Parietal lobe (tissue), 1 donor: ENCODE results near the gene CCDC89. TPM values are rescaled to one million over a fixed set of nuclear protein-coding genes. Genes with fewer than 3 reads are reported as not detected.

Source experiments
- total RNA-seq: library from RNA; depleted of rRNA; stranded (reverse); fragments of >200 nt; gene quantifications from one replicate; pipeline ENCODE4 v1.2.3, GENCODE V29; 2014

Gene CCDC89
- 0.63 TPM for total RNA-seq

DNA sequence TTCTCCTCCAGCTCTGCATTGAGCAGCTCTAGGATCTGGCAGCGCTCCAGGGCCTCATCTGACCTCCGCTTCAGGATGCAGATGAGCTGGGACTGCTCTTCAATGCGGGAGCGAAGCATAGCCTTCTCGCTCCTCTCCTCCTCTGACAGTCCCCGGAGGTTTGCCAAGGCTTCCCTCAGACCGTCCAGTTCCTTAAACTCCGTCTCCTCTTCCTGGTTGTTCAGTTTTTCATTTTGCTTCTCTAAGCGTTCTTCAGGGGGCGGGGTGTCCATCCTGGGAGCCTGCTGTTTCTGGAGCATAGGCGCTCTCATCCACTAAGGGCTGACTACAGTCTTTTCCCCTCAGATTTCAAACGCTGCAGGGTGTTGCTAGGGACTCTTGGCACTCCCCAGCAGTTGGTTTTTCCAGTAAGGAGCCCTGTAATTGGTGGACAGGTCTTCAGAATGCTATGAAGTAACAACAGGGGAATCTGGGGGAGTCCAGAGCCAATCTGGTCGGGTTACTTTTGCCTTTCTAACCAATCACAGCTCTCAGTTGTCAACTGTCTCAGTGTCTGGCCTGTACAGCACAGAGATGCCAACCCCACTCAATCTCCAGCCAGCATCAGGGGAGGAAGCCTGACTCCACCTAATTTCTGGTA lies at the start of gene CCDC89:
Gene CCDC89, minus strand, starts transcription at position 376 of the 640 bp plus-strand sequence. Its CDS starts 65 bp downstream, at position 311.

DNA sequence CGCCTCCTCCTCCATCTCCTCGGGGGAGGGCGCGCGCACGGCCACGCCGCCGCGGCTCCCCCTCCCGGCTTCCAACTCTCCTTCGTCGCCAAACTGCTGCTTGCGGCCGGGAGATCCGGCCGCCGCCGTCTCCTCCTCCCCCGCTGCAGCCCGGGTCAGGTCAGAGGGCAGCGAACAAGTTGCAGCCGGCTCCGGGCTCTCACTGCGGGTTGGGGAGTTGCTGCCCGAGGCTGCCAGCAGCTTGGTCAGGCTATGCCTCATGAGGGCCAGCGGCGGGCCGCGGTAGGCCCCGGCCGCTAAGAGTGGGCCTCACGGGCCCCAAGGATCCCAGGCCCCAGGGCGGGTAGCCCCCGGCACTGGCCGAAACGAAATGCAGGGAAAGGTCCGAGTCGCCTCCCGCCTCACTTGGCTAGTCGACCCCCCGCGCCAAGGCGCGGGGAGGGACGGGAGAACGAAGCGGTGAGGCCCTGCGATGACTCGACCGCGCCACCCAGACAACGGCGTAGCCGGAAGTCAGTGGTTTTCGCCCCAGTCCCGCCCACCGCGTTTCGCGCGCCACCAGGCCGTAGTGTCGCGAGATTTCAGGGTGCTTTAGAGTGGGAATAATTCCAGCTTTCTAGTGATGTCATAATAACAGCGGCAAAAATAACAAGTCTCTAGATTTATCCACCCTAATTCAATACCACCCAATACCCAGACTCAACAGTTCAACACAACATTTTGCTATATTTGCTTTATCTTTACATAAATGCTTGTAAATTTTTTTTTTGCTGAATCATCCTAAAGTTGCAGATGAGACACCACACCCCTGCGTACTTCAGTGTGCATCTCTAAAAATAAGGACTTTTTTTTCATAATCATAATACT lies 21.1 kb downstream of the CCDC89 start, which contains the start of gene CREBZF:
Gene CREBZF, minus strand, starts transcription at position 515 of the 867 bp plus-strand sequence. Its CDS starts 254 bp downstream, at position 261.

DNA sequence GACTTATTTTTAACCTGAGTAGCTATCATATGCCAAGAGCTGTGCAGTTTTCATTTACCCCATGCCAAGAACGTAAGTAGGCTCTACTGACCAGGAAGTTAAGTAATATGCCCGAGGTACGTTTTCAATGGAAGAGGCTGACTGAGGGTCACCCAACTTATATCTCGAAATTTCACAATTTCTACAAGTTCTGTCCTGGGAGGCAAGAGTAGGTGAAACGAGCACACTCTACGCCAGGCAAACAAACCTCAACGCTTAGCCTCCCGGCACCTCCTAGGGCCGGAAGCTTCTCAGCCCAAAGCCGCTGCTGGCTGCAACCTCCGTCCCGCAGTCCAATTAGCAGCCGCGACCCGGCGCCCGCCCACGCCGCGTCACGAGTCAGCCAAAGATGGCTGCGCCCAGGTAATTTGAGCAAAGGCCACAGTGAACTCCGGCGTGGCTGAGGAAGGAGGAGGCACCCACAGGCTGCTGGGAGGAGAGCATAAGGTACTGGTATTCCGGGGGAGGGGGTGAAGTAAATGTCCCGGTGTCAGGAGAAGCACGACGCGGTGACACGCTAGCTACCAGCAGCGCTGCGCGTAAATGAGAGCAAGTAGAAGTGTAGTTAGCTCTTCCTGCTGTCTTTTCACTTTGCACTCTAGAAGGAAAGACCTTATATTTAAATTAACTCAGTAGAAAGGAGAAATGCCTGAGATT lies 38.2 kb downstream of the CCDC89 start, which contains the start of gene TMEM126A:
Gene TMEM126A, plus strand, starts transcription at position 364 of the 696 bp plus-strand sequence. CDS start 2,289 bp downstream, outside the sequence.

Other genes with a start within 250 kb of the CCDC89 start
- gene DLG2, start 58.9 kb downstream of the CCDC89 start, total RNA-seq: 482 TPM
- gene TMEM126B, start 57.6 kb downstream of the CCDC89 start, total RNA-seq: 27.2 TPM
- gene TMEM126A, start 38.2 kb downstream of the CCDC89 start, total RNA-seq: 17.8 TPM
- gene CREBZF, start 21.1 kb downstream of the CCDC89 start, total RNA-seq: 151 TPM
- gene SYTL2, start 124.9 kb upstream of the CCDC89 start, total RNA-seq: 7.2 TPM
- not detected for gene CCDC83, start 169.2 kb upstream of the CCDC89 start, total RNA-seq